HCT116 (cell line): ENCODE data around the gene RTF1. TPM values are rescaled to one million over a fixed set of nuclear protein-coding genes. Genes with fewer than 3 reads are reported as not detected.

Source experiments
- ATAC-seq: fragments of 200-7000 bp; cut with Tn5 transposase; 2 replicates; pipeline ENCODE4 v1.9.1; 2020; ENCODE audit warnings: mild to moderate bottlenecking, moderate library complexity
- BruUV-seq: library from RNA; stranded (reverse); fragments of 400-500 nt; replicated peaks from 2 replicates; lab custom pipeline; 2021; lab: Mats Ljungman, UMichigan
- CTCF ChIA-PET: fragments of 300-600 bp; sonication (Branson Sonifier 250); formaldehyde crosslinking; loops from one replicate; lab custom pipeline; 2021; ENCODE audit warnings: antibody characterized with exemption; lab: Charles Lee
- POLR2A ChIA-PET: fragments of 300-600, 350-600 bp; sonication (Branson Sonifier 250); formaldehyde crosslinking; loops from one replicate; lab custom pipeline; 2021; ENCODE audit warnings: antibody characterized with exemption; lab: Charles Lee
- RAD21 ChIA-PET, 2 experiments: fragments of 300-600 bp; sonication (Branson Sonifier 250); formaldehyde crosslinking; loops; one replicate each; lab custom pipeline; 2023; ENCODE audit warnings: low total read pairs in 2 of 2; ENCODE audit not compliant: uncharacterized antibody in 2 of 2, unreplicated experiment in 2 of 2, low non-redundant PET in 1 of 2; lab: Charles Lee
- DNase-seq: peaks from one replicate; pipeline ENCODE4 v3.0.0-alpha.2; 2010; ENCODE audit warnings: low read depth, low spot score
- H2AFZ ChIP-seq: fragments of 200-600 bp; shearing (Covaris generic), sonication (generic); 2 replicates; pipeline ENCODE4 v1.6.1; 2017; ENCODE audit warnings: low read depth, mixed run types, mixed read lengths, antibody characterized with exemption, low read length; ENCODE audit not compliant: poor library complexity, severe bottlenecking
- H3K27ac ChIP-seq: 2 replicates; pipeline ENCODE4 v1.5.1; 2012; ENCODE audit warnings: low read depth, low read length
- H3K27me3 ChIP-seq: fragments of 200-600 bp; sonication (generic); 2 replicates; pipeline ENCODE4 v1.6.1; 2016; ENCODE audit warnings: mixed run types, low read length, mixed read lengths; ENCODE audit not compliant: insufficient read depth
- H3K36me3 ChIP-seq, 2 experiments: fragments of 200-500 bp in 1 of 2; fragments of 200-600 bp in 1 of 2; sonication (Bioruptor generic) in 1 of 2; sonication (generic) in 1 of 2; 2 replicates each; pipeline versions ENCODE4 v1.5.1 to v1.6.1; 2014 to 2016; ENCODE audit warnings: low read length in 2 of 2, inconsistent platforms in 1 of 2, mixed read lengths in 1 of 2, mixed run types in 1 of 2; ENCODE audit not compliant: insufficient read depth in 2 of 2, control insufficient read depth in 1 of 2
- H3K4me1 ChIP-seq, 2 experiments: fragments of 200-600 bp in 1 of 2; sonication (generic) in 1 of 2; 2 replicates each; pipeline versions ENCODE4 v1.5.1 to v1.6.1; 2012 to 2017; ENCODE audit warnings: low read length in 2 of 2, inconsistent platforms in 1 of 2, mild to moderate bottlenecking in 1 of 2, mixed read lengths in 1 of 2, mixed run types in 1 of 2, moderate library complexity in 1 of 2; ENCODE audit not compliant: insufficient read depth in 2 of 2, control insufficient read depth in 1 of 2
- H3K4me2 ChIP-seq: fragments of 200-600 bp; sonication (generic); 2 replicates; pipeline ENCODE4 v1.6.1; 2017; ENCODE audit warnings: mixed run types, low read length, mixed read lengths
- H3K4me3 ChIP-seq, 2 experiments: fragments of 200-600 bp in 1 of 2; sonication (generic) in 1 of 2; replicated peaks in 1 of 2; 2 replicates each; pipeline ENCODE4 v1.5.1; 2011 to 2016; ENCODE audit warnings: low read length in 2 of 2, control low read depth in 1 of 2, low read depth in 1 of 2, mild to moderate bottlenecking in 1 of 2, mixed read lengths in 1 of 2, mixed run types in 1 of 2
- H3K79me2 ChIP-seq: fragments of 200-600 bp; sonication (generic); 2 replicates; pipeline ENCODE4 v1.6.1; 2017; ENCODE audit warnings: mild to moderate bottlenecking, mixed run types, low read length, moderate library complexity, mixed read lengths; ENCODE audit not compliant: insufficient read depth
- H3K9ac ChIP-seq: fragments of 200-600 bp; sonication (generic); 2 replicates; pipeline ENCODE4 v1.6.1; 2016; ENCODE audit warnings: low read length, mixed read lengths
- H3K9me2 ChIP-seq: fragments of 200-600 bp; sonication (generic), shearing (Covaris generic); 2 replicates; pipeline ENCODE4 v1.6.1; 2017; ENCODE audit warnings: mixed run types, mild to moderate bottlenecking, moderate library complexity; ENCODE audit not compliant: insufficient read depth
- H3K9me3 ChIP-seq, 2 experiments: fragments of 200-500 bp in 1 of 2; fragments of 200-600 bp in 1 of 2; sonication (Bioruptor generic) in 1 of 2; sonication (generic) in 1 of 2; 2 replicates each; pipeline ENCODE4 v1.6.1; 2014 to 2017; ENCODE audit warnings: low read length in 2 of 2, mixed read lengths in 2 of 2, inconsistent platforms in 1 of 2, low read depth in 1 of 2, mild to moderate bottlenecking in 1 of 2, mixed run types in 1 of 2, moderate library complexity in 1 of 2; ENCODE audit not compliant: control insufficient read depth in 1 of 2, insufficient read depth in 1 of 2
- H4K20me1 ChIP-seq: fragments of 200-600 bp; sonication (generic), shearing (Covaris generic); 2 replicates; pipeline ENCODE4 v1.6.1; 2017; ENCODE audit warnings: mixed run types, mild to moderate bottlenecking, moderate library complexity; ENCODE audit not compliant: insufficient read depth
- EZH2phosphoT487 ChIP-seq: fragments of 200-600 bp; IDR thresholded peaks from 2 replicates; pipeline ENCODE4 v1.6.1; 2018; ENCODE audit warnings: antibody characterized with exemption, borderline replicate concordance
- JUND ChIP-seq: IDR thresholded peaks from 2 replicates; pipeline ENCODE4 v1.6.1; 2012
- REST ChIP-seq: IDR thresholded peaks from 2 replicates; pipeline ENCODE4 v1.6.1; 2012; ENCODE audit warnings: low read depth
- YY1 ChIP-seq: IDR thresholded peaks from 2 replicates; pipeline ENCODE4 v1.6.1; 2011; ENCODE audit warnings: low read length, low read depth, moderate library complexity, mild to moderate bottlenecking; ENCODE audit not compliant: insufficient replicate concordance; ENCODE audit errors: extremely low read depth
- intact Hi-C: fragments of 100-400 bp; cut with micrococcal nuclease; formaldehyde crosslinking; loops from 2 replicates; pipeline ENCODE4 v1.10.0; 2022
- total RNA-seq: library from RNA; stranded (reverse); gene quantifications from one replicate; pipeline ENCODE4 v1.2.1, GENCODE V29; 2021; ENCODE audit not compliant: unreplicated experiment

RTF1 gene
- total RNA-seq, 1 experiment from 2014 or later = 27.5 TPM

GRCh38 chr15:41429003-41429890, 12.4 kb downstream of the RTF1 start:
- no peak overlapping the region for H3K4me2 ChIP-seq
- H3K9me2 ChIP-seq = no peaks in the 10 kb centered on the region
- BruUV-seq = no TSS peak
- ChIA-PET RAD21 (no interaction called here), CTCF (no interaction called here), POLR2A (no interaction called here)
- TF ChIP-seq YY1 = no peak
- H4K20me1 ChIP-seq = no peaks in the 10 kb centered on the region
- H3K9me3 ChIP-seq = no peaks in the 10 kb centered on the region
- intact Hi-C loops = no loop called here
- H3K9ac ChIP-seq = no peak overlapping the region
- DNase-seq (no peak), ATAC-seq (no peak)
- no peak overlapping the region for H3K4me3 ChIP-seq
- H3K36me3 ChIP-seq = no peaks in the 10 kb centered on the region
- H3K27me3 ChIP-seq = no peaks in the 10 kb centered on the region
- H3K27ac ChIP-seq = no peak overlapping the region
- peaks cover 68% of the 10 kb centered on the region for H3K79me2 ChIP-seq
- H2AFZ ChIP-seq = no peak overlapping the region
- H3K4me1 ChIP-seq = peaks cover 0 to 11% of the 10 kb centered on the region in 2 experiments; a peak in 3 of 4 replicates

GRCh38 chr15:41435037-41435786, 18.3 kb downstream of the RTF1 start:
- intact Hi-C loops = no loop called here
- TF ChIP-seq REST (no peak), EZH2phosphoT487 (no peak), JUND (no peak)
- H3K36me3 ChIP-seq = peaks cover 2 to 7% of the 10 kb centered on the region in 2 experiments; a peak in 2 of 4 replicates
- RAD21 ChIA-PET = no interaction called here
- no peaks in the 10 kb centered on the region for H3K9me3 ChIP-seq
- POLR2A ChIA-PET = no interaction called here
- H4K20me1 ChIP-seq = no peaks in the 10 kb centered on the region
- no peak overlapping the region for H3K4me3 ChIP-seq
- H3K9me2 ChIP-seq = no peaks in the 10 kb centered on the region
- no peak overlapping the region for H2AFZ ChIP-seq
- H3K27ac ChIP-seq = no peak overlapping the region
- no peak overlapping the region for H3K9ac ChIP-seq
- H3K27me3 ChIP-seq = no peaks in the 10 kb centered on the region
- no peak overlapping the region for H3K4me2 ChIP-seq
- DNase-seq (no peak), ATAC-seq (no peak)
- 0 out of 4 replicates have a peak, but pooled peaks cover 0 to 4% of the 10 kb centered on the region in 2 experiments for H3K4me1 ChIP-seq
- BruUV-seq = no TSS peak
- CTCF ChIA-PET = no interaction called here
- H3K79me2 ChIP-seq = peaks cover 61% of the 10 kb centered on the region
